Cardiac ventricle fibroblast (primary cell): ENCODE data around the gene SMURF1. TPM values are rescaled to one million over a fixed set of nuclear protein-coding genes. Genes with fewer than 3 reads are reported as not detected.

Experiments
- total RNA-seq: library from RNA; depleted of rRNA; stranded (reverse); fragments of >200 nt; gene quantifications from 2 replicates; pipeline ENCODE4 v1.2.3, GENCODE V29; 2015

SMURF1 gene
- total RNA-seq, result 10.4 and 12.4 TPM in 2 replicates

DNA sequence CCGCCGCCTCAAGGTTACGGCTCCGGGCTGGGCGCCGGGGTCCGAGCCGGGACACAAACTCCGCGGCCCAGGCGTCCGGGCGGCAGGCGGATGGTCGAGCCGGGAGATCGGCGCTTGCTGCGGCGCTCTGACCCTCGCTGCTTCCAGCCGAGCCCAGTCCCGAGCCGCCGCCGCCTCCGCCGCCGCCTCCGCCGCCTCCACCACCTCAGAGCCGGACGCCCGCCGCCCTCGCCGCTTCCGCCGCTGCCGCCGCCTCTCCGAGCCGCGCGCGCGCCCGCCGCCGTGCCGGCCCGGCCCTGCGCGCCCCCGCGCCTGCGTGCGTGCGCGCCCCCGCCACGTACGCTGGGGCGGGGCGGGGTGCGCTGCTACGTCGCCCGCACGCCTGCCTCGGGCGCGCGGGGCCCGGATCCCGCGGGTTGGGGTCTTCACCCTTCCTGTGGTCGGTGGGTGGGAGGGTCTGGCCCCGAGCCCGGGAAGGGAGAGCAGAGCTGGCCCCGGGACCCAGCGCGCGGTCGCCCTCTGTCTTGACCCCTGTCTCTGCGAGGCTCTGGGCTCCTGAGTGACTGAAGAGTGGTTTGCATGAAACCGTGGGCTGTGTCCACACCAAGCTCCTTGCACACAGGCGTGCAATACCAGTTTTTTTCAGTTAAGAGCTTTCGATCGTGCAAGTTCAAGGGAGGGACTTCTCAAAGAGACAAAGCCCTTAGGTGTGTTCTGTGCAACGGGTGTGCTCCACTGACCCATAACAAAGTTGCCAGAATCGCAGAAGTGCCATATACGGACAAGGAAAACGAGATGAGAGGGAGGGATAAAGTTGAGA, at the start of gene SMURF1:
SMURF1 (minus strand) TSS at position 256 of the 820 bp plus-strand sequence. CDS start 328 bp downstream, outside the sequence.

Other genes starting within 250 kb of the SMURF1 start
- gene KPNA7, start 64.0 kb upstream of the SMURF1 start, total RNA-seq, result not detected in 2 replicates
- not detected in 2 replicates for gene MYH16, start 128.7 kb upstream of the SMURF1 start, total RNA-seq
- 80.8 and 88.4 TPM in 2 replicates for gene ARPC1A, start 181.8 kb upstream of the SMURF1 start, total RNA-seq
- 364 and 380 TPM in 2 replicates for gene ARPC1B, start 230.6 kb upstream of the SMURF1 start, total RNA-seq